ENCODE measurements around the gene FOLR2.

Gene FOLR2

GRCh38 chr11:72267956-72268617, 51.5 kb downstream of the FOLR2 start:
- DNase-seq (ENCODE audit: low spot score) (no peak), FAIRE-seq (no peak)

Data from RCC 7860 (cell line).